Activated naive CD4-positive, alpha-beta T cell (primary cell): ENCODE results near the gene ADM2.
"Not testable (repeated sequence)": the region's sequence is repeated elsewhere in the genome, so short reads cannot be mapped to it uniquely, and the experiment has no call there.

Experiments used
- DNase-seq, 4 experiments: peaks; one replicate each; lab custom pipeline; 2025; lab: John Stamatoyannopoulos, UW

The ADM2 gene

DNA sequence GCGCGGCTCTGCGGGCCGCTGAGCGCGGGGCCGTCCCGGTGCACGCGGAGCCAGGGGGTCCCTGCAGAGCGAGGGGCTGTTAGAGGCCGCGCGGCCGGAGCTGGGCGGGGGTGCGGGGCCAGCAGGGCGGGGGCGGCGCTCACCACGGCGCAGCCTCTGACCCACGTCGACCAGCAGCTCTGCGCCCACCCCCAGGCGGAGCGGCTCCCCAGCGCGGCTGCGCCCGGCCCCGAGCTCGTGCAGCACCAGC, 44.4 kb downstream of the ADM2 start:
- no peak for DNase-seq

DNA sequence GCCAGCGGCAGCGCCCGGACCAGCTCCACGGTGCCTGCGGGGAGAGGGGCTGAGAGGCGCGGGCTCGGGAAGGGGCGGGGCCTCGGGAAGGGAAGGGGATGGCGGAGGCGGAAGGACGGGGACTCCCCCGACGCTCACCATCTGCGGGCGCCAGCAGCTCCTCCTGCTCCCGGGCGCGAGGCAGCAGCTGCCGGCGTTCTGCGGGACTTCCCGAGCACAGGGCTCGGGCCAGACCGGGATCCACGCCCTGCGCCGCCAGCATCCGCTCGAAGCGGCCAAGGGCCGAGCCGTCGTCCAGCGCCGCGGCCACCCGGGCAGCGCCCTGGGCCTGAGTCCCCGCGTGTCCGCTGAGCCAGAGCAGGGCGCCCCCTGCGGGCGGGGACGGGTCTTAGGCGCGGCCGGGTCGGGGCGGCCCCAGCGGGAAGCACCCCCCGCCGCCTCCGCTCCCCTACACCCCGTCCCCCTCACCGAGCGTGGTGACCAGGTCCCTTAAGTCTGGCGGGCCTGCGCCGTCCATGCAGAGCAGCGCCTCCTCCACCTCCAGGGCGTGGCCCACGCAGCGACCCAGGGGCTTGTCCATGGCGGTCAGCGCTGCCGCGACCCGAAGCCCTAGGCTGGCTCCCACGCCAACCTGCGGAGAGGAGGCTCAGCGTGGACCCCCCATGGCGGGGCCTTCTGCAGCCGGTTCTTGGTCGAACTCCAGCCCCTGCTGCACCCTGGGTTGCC, 44.9 kb downstream of the ADM2 start:
- peak; percentile 70 to 77 (median 73) for DNase-seq

DNA sequence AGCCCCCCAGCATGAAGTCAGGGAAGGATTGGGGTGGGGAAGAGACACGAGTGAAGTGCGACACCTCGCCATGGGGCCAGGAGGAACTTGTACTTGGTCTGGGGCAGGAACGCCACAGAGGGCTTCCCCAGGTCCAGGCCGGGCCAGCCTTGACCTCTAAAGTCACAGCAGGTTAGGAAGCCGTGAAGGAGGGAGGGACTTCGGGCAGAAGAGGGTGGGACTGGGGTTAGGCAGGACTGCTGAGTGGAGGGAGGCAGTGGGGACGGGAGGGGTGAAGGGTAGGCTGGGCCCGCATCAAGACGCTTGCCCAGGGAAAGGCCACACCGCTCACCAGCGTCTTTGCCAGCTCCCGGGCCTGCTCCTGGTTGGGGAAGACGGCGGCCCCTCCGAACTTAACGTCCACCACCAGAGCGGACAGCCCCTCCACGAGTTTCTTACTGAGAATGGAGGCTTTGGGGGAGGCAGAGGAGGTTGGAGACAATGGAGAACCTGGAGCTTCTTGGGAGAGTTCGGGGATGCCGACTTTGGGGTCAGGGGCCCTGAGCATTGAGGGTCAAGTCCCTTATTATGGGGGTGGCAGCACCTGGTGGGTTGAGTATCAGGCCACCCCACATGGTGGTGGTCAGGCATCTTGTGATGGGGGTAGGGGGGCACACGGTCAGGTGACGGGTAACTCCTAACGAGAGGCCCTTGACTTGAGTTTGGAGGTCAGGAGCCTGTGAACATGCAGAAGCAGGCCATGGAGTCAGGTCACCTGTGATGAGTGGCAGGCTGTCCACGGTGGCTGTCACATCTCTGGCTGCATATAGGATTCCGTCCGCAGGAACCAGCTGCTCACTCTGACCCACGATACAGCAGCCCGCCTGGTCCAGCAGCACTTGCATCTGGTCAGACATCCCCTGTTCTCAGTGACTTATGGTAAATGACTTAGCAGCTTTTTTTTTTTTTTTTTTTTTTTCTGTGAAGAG, 45.8 kb downstream of the ADM2 start:
- no peak for DNase-seq

DNA sequence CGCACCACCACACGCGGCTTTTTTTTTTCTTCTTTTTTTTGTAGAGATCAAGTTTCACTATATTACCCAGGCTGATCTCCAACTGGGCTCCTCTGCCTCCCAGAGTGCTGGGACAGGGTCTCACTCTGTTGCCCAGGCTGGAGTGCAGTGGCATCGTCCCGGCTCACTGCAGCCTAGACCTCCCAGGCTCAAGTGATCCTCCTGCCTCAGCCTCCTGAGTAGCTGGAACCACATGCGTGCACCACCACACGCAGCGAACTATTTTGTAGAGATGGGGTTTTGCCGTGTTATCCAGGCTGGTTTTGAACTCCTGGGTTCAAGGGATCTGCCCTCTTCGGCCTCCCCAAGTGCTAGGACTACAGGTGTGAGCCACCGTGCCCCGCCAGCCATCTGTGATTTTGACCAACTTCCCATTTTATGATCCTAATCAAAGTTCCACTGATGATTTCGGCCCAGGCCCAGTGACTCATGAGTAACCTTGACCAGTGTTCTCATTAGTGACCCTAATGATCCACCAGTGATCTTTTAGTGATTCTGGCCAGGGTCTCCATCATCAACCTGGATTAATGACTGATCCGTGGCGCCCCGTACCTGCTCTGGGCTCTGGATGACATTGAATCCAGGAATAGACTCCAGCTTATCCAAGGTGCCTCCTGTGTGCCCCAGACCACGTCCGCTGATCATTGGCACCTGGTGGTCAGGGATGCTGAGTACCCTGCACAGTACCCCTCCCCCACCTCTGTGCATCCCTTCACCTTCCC, 46.8 kb downstream of the ADM2 start:
- no peak for DNase-seq

DNA sequence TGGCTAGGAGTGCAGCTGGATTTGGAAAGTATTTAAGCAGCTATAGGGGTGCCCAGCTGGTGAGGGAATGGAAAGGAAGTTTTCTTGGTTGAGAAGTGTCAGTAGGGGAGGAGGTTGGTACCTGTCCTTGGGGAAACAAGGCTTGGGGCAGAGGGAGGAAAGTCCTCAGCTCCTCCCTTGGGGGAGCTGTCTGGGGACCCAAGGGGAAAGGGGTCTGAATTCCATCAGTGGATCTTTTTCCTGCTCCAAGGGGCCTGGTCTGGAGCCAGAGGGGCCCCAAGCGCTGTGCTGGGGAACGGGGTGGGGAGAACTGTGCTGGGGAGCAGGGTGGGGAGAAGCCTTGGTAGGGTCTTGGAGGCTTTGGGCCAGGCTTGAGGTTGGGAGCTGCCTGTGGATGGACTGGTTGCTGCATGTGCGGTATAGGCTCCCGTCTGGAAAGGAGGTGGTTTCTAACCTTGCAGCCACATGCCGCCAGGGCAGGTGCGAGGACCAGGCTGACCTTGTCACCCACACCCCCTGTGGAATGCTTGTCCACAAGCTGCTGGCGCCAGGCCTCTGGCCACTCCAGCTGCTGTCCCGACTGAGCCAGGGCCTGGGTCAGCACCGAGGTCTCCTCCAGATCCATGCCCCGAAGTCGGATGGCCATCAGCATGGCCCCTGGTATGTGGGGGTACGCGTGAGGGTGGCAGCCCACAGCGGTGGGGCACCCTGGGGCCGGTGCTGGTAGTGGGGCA, 47.5 kb downstream of the ADM2 start:
- DNase-seq: no peak

DNA sequence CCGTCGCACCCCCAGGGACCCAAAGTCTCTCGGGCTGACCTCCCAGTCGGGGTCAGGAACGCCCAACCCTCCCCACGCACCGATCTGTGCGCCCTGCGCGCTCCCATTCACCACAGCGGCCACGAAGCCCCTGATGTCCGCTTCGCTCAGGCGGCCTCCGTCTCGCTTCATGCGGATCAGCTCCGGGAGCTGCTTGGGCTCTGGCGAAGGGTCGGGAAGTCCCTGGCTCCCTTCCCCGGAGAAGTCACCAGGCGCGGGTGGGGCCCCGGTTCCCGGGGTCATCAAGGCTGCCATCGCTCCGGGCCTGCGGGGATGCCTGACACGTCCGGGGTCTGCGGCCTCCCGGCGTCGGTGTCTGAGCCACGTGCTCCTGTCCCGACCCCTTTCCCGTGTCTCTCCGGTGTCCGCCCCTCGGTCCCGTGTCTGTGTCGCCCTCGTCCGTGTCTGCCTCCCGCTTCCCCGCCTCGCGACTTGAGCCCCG, 48.1 kb downstream of the ADM2 start:
- no peak for DNase-seq

DNA sequence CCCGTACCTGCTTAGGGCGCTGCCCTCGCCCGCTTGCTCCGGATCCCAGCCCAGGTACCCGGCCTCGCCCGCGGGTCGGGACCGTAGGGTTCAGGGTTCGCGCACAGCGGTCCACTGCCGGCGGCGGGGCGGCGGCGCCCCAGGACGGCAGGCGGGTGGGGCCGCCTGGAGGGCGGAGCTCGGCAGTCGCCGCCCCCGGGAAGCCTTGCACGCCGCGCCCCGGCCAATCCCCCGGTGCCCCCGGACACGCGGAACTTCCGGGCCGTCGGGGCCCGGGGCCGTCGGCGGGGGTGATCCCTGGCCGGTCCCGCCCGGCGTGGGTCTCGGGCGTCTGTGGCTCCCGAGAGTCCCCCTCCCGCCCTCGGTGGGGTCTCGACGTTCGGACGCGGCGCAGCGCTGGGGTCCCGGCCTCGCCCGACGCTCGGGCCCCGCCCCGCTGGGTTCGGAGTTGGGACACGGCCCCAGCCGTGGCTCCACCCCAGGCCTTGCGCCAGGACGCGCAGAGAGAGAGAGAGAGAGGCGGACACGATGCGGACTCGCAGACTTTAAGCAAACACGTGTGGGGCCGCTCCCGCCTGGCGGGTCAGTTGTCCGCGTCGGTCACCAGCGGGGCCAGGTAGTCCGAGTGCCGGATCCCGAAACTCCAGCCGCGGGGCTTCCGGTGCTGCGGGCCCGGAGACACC, 48.7 kb downstream of the ADM2 start, which contains the start of gene TYMP:
Gene TYMP (minus strand): TSS at position 116 of the 683 bp plus-strand sequence. CDS start 303 bp downstream, outside the sequence.
- DNase-seq: peak in 2 of 4 experiments; percentile 34 to 60

DNA sequence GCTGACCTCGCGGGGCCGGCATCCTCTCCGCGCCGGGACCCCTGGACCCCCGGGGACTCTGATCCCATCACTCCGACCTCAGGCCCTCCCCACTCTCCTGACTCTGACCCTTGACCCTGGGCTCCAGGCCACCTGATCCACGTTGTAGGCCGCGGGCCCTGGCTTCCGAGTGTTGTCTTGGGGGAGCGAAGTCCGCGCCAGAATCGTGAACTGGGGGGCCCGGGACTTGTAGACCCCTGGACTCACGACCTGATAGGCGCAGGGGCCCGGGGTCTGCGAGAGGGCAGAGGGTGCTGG, 49.2 kb downstream of the ADM2 start:
- DNase-seq: no peak

DNA sequence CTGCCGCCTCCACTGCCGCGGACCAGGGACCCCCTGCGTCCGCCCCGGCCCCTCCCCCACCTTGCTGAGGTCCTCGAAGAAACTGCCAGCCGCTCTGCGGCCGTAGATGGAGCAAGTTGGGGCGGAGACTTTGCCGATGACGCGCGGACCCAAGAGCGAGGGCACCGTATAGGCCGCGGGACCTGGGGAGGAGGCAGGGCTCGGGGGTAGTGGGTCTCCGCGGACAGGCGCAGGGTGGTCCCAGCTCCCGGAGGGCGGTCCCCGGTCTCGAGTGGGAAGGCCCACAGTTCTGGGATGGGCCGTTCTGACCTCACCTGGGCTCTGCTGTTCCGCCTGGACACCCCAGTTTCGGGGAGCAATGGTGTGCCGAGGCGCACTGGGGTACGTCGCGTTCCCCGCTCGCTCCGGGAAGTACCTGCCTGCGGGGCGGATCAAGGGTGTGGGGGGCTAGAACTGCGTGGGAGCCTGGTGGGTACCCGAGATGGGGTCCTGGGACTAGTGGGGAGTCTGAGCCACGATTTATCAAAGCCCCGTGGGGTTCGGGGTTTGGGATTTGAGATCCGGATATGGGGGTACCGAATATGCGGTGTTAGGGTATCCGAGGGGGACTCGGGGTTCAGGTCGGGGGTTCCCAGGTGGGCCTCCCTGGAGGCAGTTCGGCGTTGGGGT, 49.7 kb downstream of the ADM2 start:
- peak; percentile 41 to 69 (median 60) for DNase-seq

DNA sequence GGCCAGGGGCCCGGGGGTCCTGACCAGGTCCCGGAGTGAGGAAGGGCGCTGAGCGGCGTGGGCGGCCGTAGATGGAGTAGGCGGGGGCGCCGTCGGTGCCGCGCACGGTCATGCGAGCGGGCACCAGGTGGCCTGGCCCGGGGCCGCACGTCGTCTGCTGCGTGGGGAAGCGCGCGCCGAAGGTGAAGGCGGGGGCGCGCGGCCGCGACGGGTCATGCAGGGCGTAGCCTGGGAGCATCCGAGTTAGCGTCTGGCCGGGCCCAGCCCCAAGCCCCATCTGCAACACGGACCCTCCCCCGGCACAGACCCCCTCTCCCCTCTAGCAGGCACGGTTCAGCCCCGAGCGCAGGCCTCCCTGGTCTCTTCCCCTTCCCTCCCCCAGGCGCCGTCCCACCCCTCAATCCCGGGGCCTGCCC, 50.2 kb downstream of the ADM2 start:
- DNase-seq: peak in 2 of 4 experiments; percentile 56 to 63

DNA sequence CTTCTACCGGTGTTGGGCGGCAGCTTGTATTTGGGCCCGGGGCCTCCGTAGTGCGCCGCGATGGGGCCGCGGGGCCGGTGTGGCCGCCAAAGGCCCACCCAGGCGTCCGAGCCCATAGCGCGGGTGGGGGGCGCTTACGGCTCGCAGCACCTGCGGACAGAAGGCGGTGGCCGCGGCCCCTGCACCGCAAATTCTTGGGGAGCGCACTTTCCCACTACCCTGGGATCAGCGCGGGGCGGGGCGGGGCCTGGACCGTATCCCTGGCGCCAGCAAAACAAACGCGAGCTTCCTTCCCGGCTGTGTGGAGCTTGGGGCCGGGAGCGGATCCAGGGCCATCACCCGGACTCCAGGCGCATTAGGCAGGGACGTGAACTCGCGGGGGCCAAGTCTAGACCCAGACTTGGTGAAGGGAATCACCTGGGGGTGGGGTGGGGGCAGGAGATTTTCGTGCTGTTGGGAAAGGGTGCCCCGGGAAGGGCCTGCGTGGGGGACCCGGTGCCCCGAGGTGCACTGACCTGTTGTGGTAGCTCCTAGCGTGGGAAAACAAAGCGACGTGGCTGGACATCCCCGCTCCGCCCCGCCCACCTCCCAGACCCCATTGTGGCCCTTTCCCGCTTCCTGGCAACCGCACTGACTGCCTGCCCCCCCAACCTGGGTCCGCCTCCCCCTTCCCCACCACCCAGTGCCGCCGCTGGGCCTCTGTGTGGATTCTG, 50.8 kb downstream of the ADM2 start:
- no peak for DNase-seq

DNA sequence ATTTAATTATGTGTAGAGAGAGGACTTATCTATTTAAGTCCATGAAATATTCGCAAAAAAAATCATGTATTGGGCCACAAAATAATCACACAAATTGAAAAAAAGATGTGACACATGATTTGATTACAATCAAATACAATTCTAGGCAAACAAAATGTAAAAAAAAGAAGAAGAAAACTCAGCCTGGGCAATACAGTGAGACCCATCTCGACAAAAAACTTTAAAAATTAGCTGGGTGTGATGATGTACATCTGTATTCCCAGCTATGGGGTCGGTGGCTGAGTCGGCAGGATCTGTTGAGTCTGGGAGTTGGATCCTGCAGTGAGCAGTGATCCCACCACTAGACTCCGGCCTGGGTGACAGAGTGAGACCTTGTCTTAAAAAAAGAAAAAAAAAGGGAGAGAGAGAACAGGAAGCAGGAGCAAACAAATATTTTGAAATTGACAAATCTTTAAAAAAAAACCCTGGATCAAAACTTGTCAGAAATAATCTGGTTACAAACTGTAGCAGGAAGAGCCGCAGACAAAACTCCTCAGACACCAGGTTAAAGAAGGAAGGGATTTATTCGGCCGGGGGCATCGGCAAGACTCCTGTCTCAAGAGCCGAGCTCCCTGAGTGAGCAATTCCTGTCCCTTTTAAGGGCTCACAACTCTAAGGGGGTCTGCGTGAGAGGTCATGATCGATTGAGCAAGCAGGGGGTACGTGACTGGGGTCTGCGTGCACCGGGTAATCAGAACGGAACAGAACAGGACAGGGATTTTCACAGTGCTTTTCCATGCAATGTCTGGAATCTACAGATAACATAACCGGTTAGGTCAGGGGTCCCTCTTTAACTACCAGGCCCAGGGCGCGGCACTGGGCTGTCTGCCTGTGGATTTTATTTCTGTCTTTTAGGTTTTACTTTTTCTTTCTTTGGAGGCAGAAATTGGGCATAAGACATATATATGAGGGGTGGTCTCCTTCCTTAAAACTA, 51.8 kb downstream of the ADM2 start:
- no peak for DNase-seq

DNA sequence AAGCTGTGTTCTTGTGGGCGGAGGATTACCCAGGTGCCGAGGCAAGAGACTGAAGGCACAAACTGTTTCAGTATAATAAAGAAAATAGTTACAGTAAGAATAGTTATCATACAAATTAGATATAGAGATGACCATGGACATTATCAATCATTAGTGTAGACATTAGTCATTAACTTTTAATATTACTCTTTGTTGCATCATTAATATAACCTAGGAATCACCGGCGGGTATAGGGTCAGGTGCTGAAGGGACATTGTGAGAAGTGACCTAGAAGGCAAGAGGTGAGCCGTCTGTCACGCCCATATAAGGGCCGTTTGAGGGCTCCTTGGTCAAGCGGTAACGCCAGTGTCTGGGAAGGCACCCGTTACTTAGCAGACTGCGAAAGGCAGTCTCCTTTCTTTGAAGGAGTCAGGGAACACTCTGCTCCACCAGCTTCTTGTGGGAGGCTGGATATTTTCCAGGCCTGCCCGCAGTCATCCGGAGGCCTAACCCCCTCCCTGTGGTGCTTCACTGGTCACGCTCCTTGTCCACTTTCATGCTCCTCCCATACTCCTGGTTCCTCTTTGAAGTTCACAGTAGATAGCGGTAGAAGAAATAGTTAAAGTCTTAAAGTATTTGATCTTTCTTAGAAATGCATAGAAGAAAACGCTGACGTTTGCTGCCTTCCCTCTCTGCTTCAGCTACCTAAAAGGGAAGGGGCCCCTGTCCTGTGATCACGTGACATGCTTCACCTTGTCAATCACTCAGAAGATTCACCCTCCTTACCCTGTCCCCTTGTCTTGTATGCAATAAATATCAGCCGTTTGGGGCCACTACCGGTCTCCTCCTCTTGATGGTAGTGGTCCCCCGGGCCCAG, 52.7 kb downstream of the ADM2 start:
- not testable (repeated sequence) for DNase-seq

DNA sequence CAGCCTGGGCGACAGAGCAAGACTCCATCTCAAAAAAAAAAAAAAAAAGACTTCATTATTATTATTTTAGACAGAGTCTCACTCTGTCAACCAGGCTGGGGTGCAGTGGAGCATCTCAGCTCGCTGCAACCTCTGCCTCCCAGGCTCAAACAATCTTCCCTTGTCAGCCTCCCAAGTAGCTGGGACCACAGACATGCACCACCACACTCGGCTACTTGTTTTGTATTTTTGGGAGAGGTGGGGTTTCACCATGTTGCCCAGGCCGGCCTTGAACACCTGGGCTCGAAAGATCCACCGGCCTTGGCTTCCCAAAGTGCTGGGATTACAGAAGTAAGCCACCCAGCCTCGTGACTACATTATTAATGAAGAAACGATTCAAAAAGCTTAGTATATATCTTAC, 53.8 kb downstream of the ADM2 start:
- no peak for DNase-seq
